ENCODE data around the gene FRK.
"Not testable (repeated sequence)": the region's sequence is repeated elsewhere in the genome, so short reads cannot be mapped to it uniquely, and the experiment has no call there.

The FRK gene

GRCh38 chr6:115969930-115970273, 90.8 kb downstream of the FRK start:
- peaks cover 18% of the 10 kb centered on the region; the same call in 1 of the 2 replicates for H3K4me1 ChIP-seq (ENCODE audit: insufficient read depth, low read length)
- no peaks in the 10 kb centered on the region for H3K27me3 ChIP-seq (ENCODE audit: insufficient read depth, low read length)
- no peak overlapping the region for H3K9ac ChIP-seq (ENCODE audit: low read depth, low read length)
- H3K4me3 ChIP-seq (ENCODE audit: low read length) = no peak overlapping the region
- no peaks in the 10 kb centered on the region for H3K36me3 ChIP-seq (ENCODE audit: insufficient read depth, low read length)
- H3K27ac ChIP-seq (ENCODE audit: low read depth, low read length) = no peak overlapping the region
- H3K9me3 ChIP-seq (ENCODE audit: insufficient read depth, low read depth, low read length) = no peaks in the 10 kb centered on the region

- 88% methylated on average over 7 of the region's 7 CpGs for WGBS
- H3K36me3 ChIP-seq (ENCODE audit: insufficient read depth, low read length) = no peaks in the 10 kb centered on the region
- H3K27ac ChIP-seq (ENCODE audit: low read depth, low read length) = peak overlapping the region; percentile 14; the same call in 1 of the 2 replicates
- no peak overlapping the region for H3K4me3 ChIP-seq (ENCODE audit: low read length)
- H3K9ac ChIP-seq (ENCODE audit: low read depth, low read length) = no peak overlapping the region
- no peaks in the 10 kb centered on the region for H3K27me3 ChIP-seq (ENCODE audit: insufficient read depth, low read length)
- H3K4me1 ChIP-seq (ENCODE audit: insufficient read depth, low read length) = peaks cover 18% of the 10 kb centered on the region; the same call in 1 of the 2 replicates
- no peaks in the 10 kb centered on the region for H3K9me3 ChIP-seq (ENCODE audit: insufficient read depth, low read depth, low read length)
Measured at GRCh38 chr6:115969207-115969929, 91.3 kb downstream of the FRK start.

GRCh38 chr6:115960286-115960685, 100.4 kb downstream of the FRK start:
- not testable (repeated sequence) for H3K4me3 ChIP-seq (ENCODE audit: low read length); H3K27ac ChIP-seq (ENCODE audit: low read depth, low read length); H3K27me3 ChIP-seq (ENCODE audit: insufficient read depth, low read length); H3K4me1 ChIP-seq (ENCODE audit: insufficient read depth, low read length); H3K36me3 ChIP-seq (ENCODE audit: insufficient read depth, low read length); H3K9ac ChIP-seq (ENCODE audit: low read depth, low read length); H3K9me3 ChIP-seq (ENCODE audit: insufficient read depth, low read depth, low read length)
- WGBS = no CpG with 5 or more reads among the region's 17 CpGs

GRCh38 chr6:115958958-115959357, 101.7 kb downstream of the FRK start:
- Histone ChIP-seq H3K9me3 (ENCODE audit: insufficient read depth, low read depth, low read length) (no peaks in the 10 kb centered on the region), H3K27me3 (ENCODE audit: insufficient read depth, low read length) (no peaks in the 10 kb centered on the region), H3K36me3 (ENCODE audit: insufficient read depth, low read length) (no peaks in the 10 kb centered on the region), H3K4me1 (ENCODE audit: insufficient read depth, low read length) (no peaks in the 10 kb centered on the region), H3K4me3 (ENCODE audit: low read length) (no peak overlapping the region), H3K9ac (ENCODE audit: low read depth, low read length) (no peak overlapping the region), H3K27ac (ENCODE audit: low read depth, low read length) (no peak overlapping the region)
- WGBS = 100% methylated on average over 3 of the region's 3 CpGs

- H3K4me1 ChIP-seq (ENCODE audit: insufficient read depth, low read length) = no peaks in the 10 kb centered on the region
- 89% methylated on average over 2 of the region's 2 CpGs for WGBS
- no peaks in the 10 kb centered on the region for H3K27me3 ChIP-seq (ENCODE audit: insufficient read depth, low read length)
- no peak overlapping the region for H3K27ac ChIP-seq (ENCODE audit: low read depth, low read length)
- H3K4me3 ChIP-seq (ENCODE audit: low read length) = no peak overlapping the region
- no peak overlapping the region for H3K9ac ChIP-seq (ENCODE audit: low read depth, low read length)
- H3K36me3 ChIP-seq (ENCODE audit: insufficient read depth, low read length) = no peaks in the 10 kb centered on the region
- no peaks in the 10 kb centered on the region; the same call in 1 of the 2 replicates for H3K9me3 ChIP-seq (ENCODE audit: insufficient read depth, low read depth, low read length)
Measured at GRCh38 chr6:115954740-115955139, 106.0 kb downstream of the FRK start.

GRCh38 chr6:115948751-115949150, 111.9 kb downstream of the FRK start:
- Histone ChIP-seq H3K27ac (ENCODE audit: low read depth, low read length) (no peak overlapping the region), H3K4me1 (ENCODE audit: insufficient read depth, low read length) (no peaks in the 10 kb centered on the region), H3K36me3 (ENCODE audit: insufficient read depth, low read length) (no peaks in the 10 kb centered on the region), H3K4me3 (ENCODE audit: low read length) (no peak overlapping the region), H3K9me3 (ENCODE audit: insufficient read depth, low read depth, low read length) (no peaks in the 10 kb centered on the region; the same call in 1 of the 2 replicates), H3K27me3 (ENCODE audit: insufficient read depth, low read length) (no peaks in the 10 kb centered on the region), H3K9ac (ENCODE audit: low read depth, low read length) (no peak overlapping the region)

GRCh38 chr6:115947966-115948541, 112.6 kb downstream of the FRK start:
- H3K27me3 ChIP-seq (ENCODE audit: insufficient read depth, low read length) = no peaks in the 10 kb centered on the region
- WGBS = 96% methylated on average over 2 of the region's 2 CpGs
- H3K4me1 ChIP-seq (ENCODE audit: insufficient read depth, low read length) = no peaks in the 10 kb centered on the region
- H3K36me3 ChIP-seq (ENCODE audit: insufficient read depth, low read length) = no peaks in the 10 kb centered on the region
- H3K9me3 ChIP-seq (ENCODE audit: insufficient read depth, low read depth, low read length) = no peaks in the 10 kb centered on the region; the same call in 1 of the 2 replicates
- H3K27ac ChIP-seq (ENCODE audit: low read depth, low read length) = no peak overlapping the region
- no peak overlapping the region for H3K4me3 ChIP-seq (ENCODE audit: low read length)
- H3K9ac ChIP-seq (ENCODE audit: low read depth, low read length) = no peak overlapping the region

- WGBS = 90% methylated on average over 1 of the region's 1 CpG
- Histone ChIP-seq H3K4me1 (ENCODE audit: insufficient read depth, low read length) (no peaks in the 10 kb centered on the region), H3K9me3 (ENCODE audit: insufficient read depth, low read depth, low read length) (no peaks in the 10 kb centered on the region), H3K27me3 (ENCODE audit: insufficient read depth, low read length) (no peaks in the 10 kb centered on the region), H3K9ac (ENCODE audit: low read depth, low read length) (no peak overlapping the region), H3K4me3 (ENCODE audit: low read length) (no peak overlapping the region), H3K27ac (ENCODE audit: low read depth, low read length) (no peak overlapping the region), H3K36me3 (ENCODE audit: insufficient read depth, low read length) (no peaks in the 10 kb centered on the region)
Measured at GRCh38 chr6:115945812-115946211, 114.9 kb downstream of the FRK start.

- Histone ChIP-seq H3K27me3 (ENCODE audit: insufficient read depth, low read length) (no peaks in the 10 kb centered on the region), H3K9ac (ENCODE audit: low read depth, low read length) (no peak overlapping the region), H3K27ac (ENCODE audit: low read depth, low read length) (no peak overlapping the region), H3K4me1 (ENCODE audit: insufficient read depth, low read length) (no peaks in the 10 kb centered on the region), H3K36me3 (ENCODE audit: insufficient read depth, low read length) (no peaks in the 10 kb centered on the region), H3K9me3 (ENCODE audit: insufficient read depth, low read depth, low read length) (no peaks in the 10 kb centered on the region), H3K4me3 (ENCODE audit: low read length) (no peak overlapping the region)
- no CpG with 5 or more reads among the region's 1 CpG for WGBS
Measured at GRCh38 chr6:115945306-115945705, 115.4 kb downstream of the FRK start.

- H3K36me3 ChIP-seq (ENCODE audit: insufficient read depth, low read length) = not testable (repeated sequence)
Measured at GRCh38 chr6:115944829-115945228, 115.9 kb downstream of the FRK start.

GRCh38 chr6:115937502-115937901, 123.2 kb downstream of the FRK start:
- H3K4me1 ChIP-seq (ENCODE audit: insufficient read depth, low read length); H3K9me3 ChIP-seq (ENCODE audit: insufficient read depth, low read depth, low read length); H3K36me3 ChIP-seq (ENCODE audit: insufficient read depth, low read length); H3K27me3 ChIP-seq (ENCODE audit: insufficient read depth, low read length); H3K4me3 ChIP-seq (ENCODE audit: low read length); H3K27ac ChIP-seq (ENCODE audit: low read depth, low read length); H3K9ac ChIP-seq (ENCODE audit: low read depth, low read length): not testable (repeated sequence)
- WGBS = 100% methylated on average over 1 of the region's 2 CpGs

More at GRCh38 chr6:115944829-115945228, 115.9 kb downstream of the FRK start:
- H3K9me3 ChIP-seq (ENCODE audit: insufficient read depth, low read depth, low read length); H3K27ac ChIP-seq (ENCODE audit: low read depth, low read length); H3K4me1 ChIP-seq (ENCODE audit: insufficient read depth, low read length); H3K9ac ChIP-seq (ENCODE audit: low read depth, low read length); H3K4me3 ChIP-seq (ENCODE audit: low read length); H3K27me3 ChIP-seq (ENCODE audit: insufficient read depth, low read length): not testable (repeated sequence)

- WGBS = 73% methylated on average over 8 of the region's 8 CpGs
- no peaks in the 10 kb centered on the region for H3K36me3 ChIP-seq (ENCODE audit: insufficient read depth, low read length)
- H3K27ac ChIP-seq (ENCODE audit: low read depth, low read length) = no peak overlapping the region
- H3K4me1 ChIP-seq (ENCODE audit: insufficient read depth, low read length) = no peaks in the 10 kb centered on the region
- H3K4me3 ChIP-seq (ENCODE audit: low read length) = no peak overlapping the region
- no peaks in the 10 kb centered on the region for H3K27me3 ChIP-seq (ENCODE audit: insufficient read depth, low read length)
- no peak overlapping the region for H3K9ac ChIP-seq (ENCODE audit: low read depth, low read length)
- no peaks in the 10 kb centered on the region for H3K9me3 ChIP-seq (ENCODE audit: insufficient read depth, low read depth, low read length)
Measured at GRCh38 chr6:115935361-115935760, 125.3 kb downstream of the FRK start.
